Heart right ventricle (tissue), 16 donors: ENCODE data around the gene ITGB5. TPM values are rescaled to one million over a fixed set of nuclear protein-coding genes. Genes with fewer than 3 reads are reported as not detected.
"Not testable (repeated sequence)": the region's sequence is repeated elsewhere in the genome, so short reads cannot be mapped to it uniquely, and the experiment has no call there.

Experiments used
- ATAC-seq, 8 donors: fragments of 200-7000 bp; cut with Tn5 transposase; one replicate each; pipeline ENCODE4 v1.9.1; 2020; ENCODE audit warnings: mild to moderate bottlenecking in 8 of 8, moderate library complexity in 8 of 8, moderate number of reproducible peaks in 1 of 8
- DNase-seq, 2 donors: peaks; one replicate each; pipeline ENCODE4 v3.0.0-alpha.2; 2020
- H3K27ac ChIP-seq, 10 donors: fragments of 200-600 bp; sonication (generic) in 2 of 10; one replicate each; pipeline versions ENCODE4 v1.5.0 to v1.8.0; 2020 to 2022; ENCODE audit warnings: mild to moderate bottlenecking in 3 of 10
- H3K27me3 ChIP-seq, 7 donors: fragments of 200-600 bp; one replicate each; pipeline ENCODE4 v1.8.0; 2021 to 2022; ENCODE audit warnings: mild to moderate bottlenecking in 2 of 7
- H3K36me3 ChIP-seq, 9 donors: fragments of 200-600 bp; sonication (generic) in 1 of 9; one replicate each; pipeline versions ENCODE4 v1.5.0 to v1.8.0; 2020 to 2022; ENCODE audit warnings: mild to moderate bottlenecking in 2 of 9
- H3K4me1 ChIP-seq, 9 donors: fragments of 200-600 bp; sonication (generic) in 1 of 9; one replicate each; pipeline versions ENCODE4 v1.5.0 to v1.8.0; 2020 to 2022; ENCODE audit warnings: mild to moderate bottlenecking in 4 of 9
- H3K4me3 ChIP-seq, 10 donors: fragments of 200-600 bp; sonication (generic) in 2 of 10; one replicate each; pipeline versions ENCODE4 v1.5.0 to v1.8.0; 2020 to 2022; ENCODE audit warnings: mild to moderate bottlenecking in 7 of 10, moderate library complexity in 2 of 10
- H3K9me3 ChIP-seq, 11 donors: fragments of 200-600 bp in 10 of 11; sonication (generic) in 2 of 11; one replicate each; pipeline versions ENCODE4 v1.5.0 to v1.8.0; 2013 to 2022; ENCODE audit warnings: mild to moderate bottlenecking in 2 of 11, control low read depth in 1 of 11, moderate library complexity in 1 of 11
- WGBS, 2 donors: extraction: QIAGEN DNeasy Blood & Tissue Kit; methylation state at CpG; one replicate each; pipeline ENCODE4 v1.1.7; 2013; ENCODE audit warnings: inconsistent platforms in 1 of 2; 5-methylcytosine and 5-hydroxymethylcytosine counted together
- intact Hi-C, 10 donors: fragments of 100-400 bp; cut with DNase I; formaldehyde crosslinking; loops; one replicate each; pipeline versions ENCODE4 v1.11.1 to v1.14.2; 2022
- polyA plus RNA-seq, 2 donors: library from polyadenylated mRNA; stranded (reverse); fragments of 200-250 nt; gene quantifications; one replicate each; pipeline ENCODE4 v1.2.3, GENCODE V29; 2013
- total RNA-seq, 10 donors: library from RNA; stranded (reverse); fragmentation: NEBNext Ultra II Directional in 3 of 10; extraction: Animal tissue kit (Norgen Biotek cat#: 25700) in 3 of 10; gene quantifications; one replicate each; pipeline versions ENCODE4 v1.2.1 to v1.2.4, GENCODE V29; 2021 to 2023
- TF ChIP-seq, protein P1 (sequence below), 9 donors: fragments of 200-600 bp; sonication (generic) in 2 of 9; IDR thresholded peaks; one replicate each; pipeline versions ENCODE4 v1.5.0 to v1.8.0; 2021 to 2022; ENCODE audit warnings: antibody characterized with exemption in 9 of 9, mild to moderate bottlenecking in 5 of 9, moderate library complexity in 1 of 9
- donor health status: Arrhythmogenic right ventricular cardiomyopathy.
- donor health status: ischemic (EF 13 %, LVEDD 7.1; RV severe dilation, severe dysfunction).
- donor health status: healthy with polysubstance abuse.
- donor health status: DM: no; HTN: yes; CAD: no.
- donor health status: DM: no; HTN: no; CAD: no.
- donor health status: ischemic (EF 25% LVEDD 6.9; RV normal size, moderate dysfunction).
- donor health status: ischemic (EF 25% LVEDD 5.7; RV mildly dilated, moderate dysfunction).
- donor health status: healthy.
- donor health status: DM: yes; HTN: yes; CAD: no.
- donor health status: Ischemic cardiomyopathy.
- donor health status: ischemic (EF 35%, LVEDD 5.7; RV mildly dilated, moderate dysfunction).
- donor health status: nonischemic (EF 11% LVEDD 7.7; RV severe dilation, severe dysfunction).
- donor health status: DM: yes; HTN: yes; CAD: no.
- donor health status: PGD.
- donor health status: ischemic (EF 29% LVEDD 5.4; RV normal size, mild dysfunction).
- donor health status: nonischemic (EF 23%, LVEDD 6.1; RV moderate dilation, normal function).

Gene ITGB5
- total and polyA plus RNA-seq, 12 donors: 18.5 to 154 (median 108) TPM

DNA sequence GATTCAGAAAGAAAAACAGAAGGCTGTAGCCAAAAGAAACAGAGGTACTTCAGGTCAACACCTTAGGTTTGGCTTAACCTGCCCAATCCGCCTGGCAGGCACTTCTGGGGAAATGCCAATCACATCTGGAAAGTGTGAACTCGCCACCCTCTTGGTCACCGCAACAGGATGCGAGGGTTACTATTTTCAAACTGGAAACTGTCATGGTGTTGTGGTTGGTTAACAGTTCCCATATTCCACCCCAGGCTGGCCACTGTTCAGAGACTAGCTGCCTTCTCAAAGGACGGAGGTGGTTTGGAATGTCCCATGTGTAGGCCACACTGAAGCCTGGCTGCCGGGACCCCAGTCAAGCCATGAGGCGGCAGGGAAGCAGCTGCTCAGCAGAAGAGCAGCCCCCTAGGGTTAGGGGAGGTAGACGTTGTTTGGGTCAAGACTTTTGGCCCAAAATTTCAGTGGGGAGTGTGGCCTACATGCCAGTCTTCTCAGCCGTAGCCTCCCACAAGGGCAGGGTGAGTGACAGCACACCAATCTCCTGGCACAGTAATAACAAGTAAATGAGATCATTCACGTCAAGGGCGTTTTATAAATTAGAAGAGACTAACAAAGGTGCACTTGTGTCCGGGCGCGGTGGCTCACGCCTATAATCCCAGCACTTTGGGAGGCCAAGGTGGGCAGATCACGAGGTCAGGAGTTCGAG, 102.3 kb downstream of the ITGB5 start:
- Histone ChIP-seq H3K4me3 (no peak overlapping the region), H3K4me1 (peaks cover 48 to 88% (median 73%) of the 10 kb centered on the region in 9 donors), H3K27me3 (no peaks in the 10 kb centered on the region), H3K36me3 (peaks cover 0 to 9% (median 0%) of the 10 kb centered on the region in 9 donors), H3K27ac (peak overlapping the region in 8 of 10 donors; percentile 26 to 80 (median 65)), H3K9me3 (no peaks in the 10 kb centered on the region)
- intact Hi-C loops: loop anchor here in 8 of 10 donors (1.0 to 10.0 kb wide), 4 partner anchors 50 to 117 kb away; partner anchors contain the start of gene ITGB5 (in 6 of the 8)
- ATAC-seq: no peak
- WGBS, 2 donors: 75 to 79% methylated on average over 17 of the region's 17 CpGs
- peak in 1 of 2 donors; percentile 26 for DNase-seq
- TF ChIP-seq, protein P1, sequence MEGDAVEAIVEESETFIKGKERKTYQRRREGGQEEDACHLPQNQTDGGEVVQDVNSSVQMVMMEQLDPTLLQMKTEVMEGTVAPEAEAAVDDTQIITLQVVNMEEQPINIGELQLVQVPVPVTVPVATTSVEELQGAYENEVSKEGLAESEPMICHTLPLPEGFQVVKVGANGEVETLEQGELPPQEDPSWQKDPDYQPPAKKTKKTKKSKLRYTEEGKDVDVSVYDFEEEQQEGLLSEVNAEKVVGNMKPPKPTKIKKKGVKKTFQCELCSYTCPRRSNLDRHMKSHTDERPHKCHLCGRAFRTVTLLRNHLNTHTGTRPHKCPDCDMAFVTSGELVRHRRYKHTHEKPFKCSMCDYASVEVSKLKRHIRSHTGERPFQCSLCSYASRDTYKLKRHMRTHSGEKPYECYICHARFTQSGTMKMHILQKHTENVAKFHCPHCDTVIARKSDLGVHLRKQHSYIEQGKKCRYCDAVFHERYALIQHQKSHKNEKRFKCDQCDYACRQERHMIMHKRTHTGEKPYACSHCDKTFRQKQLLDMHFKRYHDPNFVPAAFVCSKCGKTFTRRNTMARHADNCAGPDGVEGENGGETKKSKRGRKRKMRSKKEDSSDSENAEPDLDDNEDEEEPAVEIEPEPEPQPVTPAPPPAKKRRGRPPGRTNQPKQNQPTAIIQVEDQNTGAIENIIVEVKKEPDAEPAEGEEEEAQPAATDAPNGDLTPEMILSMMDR (IDR thresholded peaks at IDR 0.05): no peak

DNA sequence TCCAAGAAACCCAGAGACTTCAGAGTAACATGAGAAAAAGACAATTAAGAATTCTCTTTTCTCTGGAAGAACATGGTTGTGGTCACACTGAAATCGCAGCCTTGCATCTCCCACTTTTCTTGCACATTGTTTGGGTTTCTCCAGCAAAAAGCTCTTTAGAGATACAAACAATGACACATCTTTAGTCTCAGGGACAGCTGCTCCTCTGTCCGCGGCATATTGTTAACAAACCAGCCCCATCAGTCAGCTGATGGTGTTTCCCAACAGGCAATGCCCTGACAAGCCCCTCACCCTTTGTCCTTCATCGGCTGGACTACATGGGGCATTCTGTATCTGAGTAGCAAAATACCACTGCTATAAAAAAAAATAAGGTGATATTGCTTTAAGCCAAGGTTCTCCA, 103.5 kb downstream of the ITGB5 start:
- no peaks in the 10 kb centered on the region for H3K27me3 ChIP-seq
- ATAC-seq (no peak), DNase-seq (no peak)
- H3K27ac ChIP-seq: peak overlapping the region in 1 of 10 donors; percentile 80
- H3K36me3 ChIP-seq: peaks cover 0 to 9% (median 0%) of the 10 kb centered on the region in 9 donors
- no peak overlapping the region for H3K4me3 ChIP-seq
- intact Hi-C loops: loop anchor here in 7 of 10 donors (1.0 to 10.0 kb wide), 4 partner anchors 51 to 119 kb away; partner anchors contain the start of gene ITGB5 (in 5 of the 7)
- peaks cover 55 to 96% (median 80%) of the 10 kb centered on the region in 9 donors for H3K4me1 ChIP-seq
- no peaks in the 10 kb centered on the region for H3K9me3 ChIP-seq
- WGBS, 2 donors: 89 to 91% methylated on average over 4 of the region's 4 CpGs
- TF ChIP-seq, protein P1 (IDR thresholded peaks at IDR 0.05): no peak

DNA sequence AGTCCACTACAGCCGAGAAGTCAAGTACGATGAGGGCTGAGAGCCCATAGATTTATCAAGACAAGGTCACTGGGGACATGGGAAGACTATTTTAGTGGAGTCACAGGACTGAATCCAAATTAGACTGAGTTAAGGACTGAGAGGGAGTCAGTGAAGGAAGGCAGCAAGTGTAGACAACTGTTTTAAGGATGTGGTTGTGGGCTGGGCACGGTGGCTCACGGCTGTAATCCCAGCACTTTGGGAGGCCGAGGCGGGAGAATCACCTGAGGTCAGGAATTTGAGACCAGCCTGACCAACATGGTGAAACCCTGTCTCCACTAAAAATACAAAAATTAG, 104.8 kb downstream of the ITGB5 start:
- intact Hi-C loops: loop anchor here in 7 of 10 donors (5.0 to 10.0 kb wide), 3 partner anchors 52 to 120 kb away; partner anchors contain the start of gene ITGB5 (in 5 of the 7)
- peaks cover 0 to 11% (median 0%) of the 10 kb centered on the region in 9 donors for H3K36me3 ChIP-seq
- peaks cover 52 to 96% (median 76%) of the 10 kb centered on the region in 9 donors for H3K4me1 ChIP-seq
- ATAC-seq, H3K9me3 ChIP-seq, H3K27me3 ChIP-seq, H3K4me3 ChIP-seq, DNase-seq: not testable (repeated sequence)
- H3K27ac ChIP-seq: peak overlapping the region in 8 of 10 donors; percentile 75 to 97 (median 92)
- WGBS, 2 donors: 58% methylated on average over 6 of the region's 6 CpGs

DNA sequence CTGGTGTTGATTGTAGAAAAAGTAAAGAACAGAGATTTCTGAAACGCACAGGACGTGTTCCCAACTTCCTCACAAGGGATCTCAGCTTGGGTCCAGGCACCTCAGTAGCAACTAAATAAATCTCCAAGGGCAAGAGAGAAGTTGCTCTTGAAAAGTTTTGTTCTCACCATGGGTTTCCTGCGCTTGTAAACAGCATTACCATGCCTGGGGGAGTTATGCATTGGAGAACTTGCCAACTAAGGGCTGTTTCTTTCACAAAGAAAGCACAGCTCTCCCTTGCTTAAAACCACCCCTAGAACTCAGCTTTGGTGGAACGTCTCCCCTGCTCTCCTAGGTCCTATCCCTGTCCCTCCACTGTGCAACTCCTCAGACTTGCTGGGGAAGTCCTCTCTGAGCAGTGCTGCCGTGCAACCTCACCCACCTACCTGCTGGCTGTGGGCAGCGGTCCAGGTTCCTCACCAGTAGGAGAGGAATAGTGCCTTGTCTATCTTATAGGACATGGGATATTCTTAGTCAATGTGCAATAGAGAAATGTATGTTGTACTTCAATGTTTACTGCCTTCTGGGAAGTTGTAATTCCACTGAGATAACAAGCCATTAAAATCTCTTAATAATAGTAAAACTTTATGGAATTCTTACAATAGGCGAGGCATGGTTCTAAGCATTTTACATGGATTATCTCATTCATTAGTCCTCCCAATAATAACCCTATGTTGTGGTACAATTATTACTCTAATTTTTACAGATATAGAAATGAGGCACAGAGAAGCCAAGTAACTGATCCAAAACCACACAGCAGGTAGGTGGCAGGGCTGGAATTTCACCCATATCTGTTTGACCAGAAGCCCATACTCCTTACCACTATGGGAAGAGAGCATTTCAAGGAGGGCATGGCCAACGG, 105.4 kb downstream of the ITGB5 start:
- DNase-seq (no peak), ATAC-seq (no peak)
- no peaks in the 10 kb centered on the region for H3K9me3 ChIP-seq
- TF ChIP-seq, protein P1 (IDR thresholded peaks at IDR 0.05): no peak
- H3K4me1 ChIP-seq: peaks cover 46 to 96% (median 72%) of the 10 kb centered on the region in 9 donors
- peak overlapping the region; percentile 67 to 97 (median 90) for H3K27ac ChIP-seq
- no peak overlapping the region for H3K4me3 ChIP-seq
- H3K36me3 ChIP-seq: peaks cover 0 to 17% (median 0%) of the 10 kb centered on the region in 9 donors
- no peaks in the 10 kb centered on the region for H3K27me3 ChIP-seq
- WGBS, 2 donors: 49 to 52% methylated on average over 8 of the region's 8 CpGs
- intact Hi-C loops: loop anchor here in 7 of 10 donors (5.0 to 10.0 kb wide), 3 partner anchors 53 to 121 kb away; partner anchors contain the start of gene ITGB5 (in 5 of the 7)
